ENCODE measurements around the gene SLC49A3.

SLC49A3 gene

GRCh38 chr4:633406-633805 lies 55.5 kb downstream of the SLC49A3 start:
- no peak for DNase-seq (ENCODE audit: low read depth)

- DNase-seq (ENCODE audit: low read depth), result no peak
Observed at GRCh38 chr4:632926-633325, 56.0 kb downstream of the SLC49A3 start.

GRCh38 chr4:632196-632790 lies 56.7 kb downstream of the SLC49A3 start:
- no peak for DNase-seq (ENCODE audit: low read depth)
